Heart left ventricle (tissue), 13 donors: ENCODE results near the gene AOC3.

Experiments used
- CTCF ChIP-seq, 12 donors: fragments of 200-600 bp; sonication (generic) in 4 of 12; IDR thresholded peaks; one replicate each; pipeline versions ENCODE4 v1.5.0 to v1.8.0; 2018 to 2022; ENCODE audit warnings: antibody characterized with exemption in 12 of 12, mild to moderate bottlenecking in 5 of 12
- POLR2A ChIP-seq, 2 donors: fragments of 450-650 bp; IDR thresholded peaks; one replicate each; pipeline ENCODE4 v1.6.1; 2017; ENCODE audit warnings: antibody characterized with exemption in 2 of 2, mild to moderate bottlenecking in 2 of 2, moderate library complexity in 2 of 2
- donor health status: ischemic (EF 13 %, LVEDD 7.1; RV severe dilation, severe dysfunction).
- donor health status: DM: no; HTN: yes; CAD: no.
- donor health status: DM: no; HTN: no; CAD: no.
- donor health status: ischemic (EF 25% LVEDD 6.9; RV normal size, moderate dysfunction).
- donor health status: ischemic (EF 25% LVEDD 5.7; RV mildly dilated, moderate dysfunction).
- donor health status: ischemic (EF 35%, LVEDD 5.7; RV mildly dilated, moderate dysfunction).
- donor health status: nonischemic (EF 11% LVEDD 7.7; RV severe dilation, severe dysfunction).
- donor health status: DM: yes; HTN: yes; CAD: no.
- donor health status: PGD.
- donor health status: ischemic (EF 29% LVEDD 5.4; RV normal size, mild dysfunction).
- donor health status: nonischemic (EF 23%, LVEDD 6.1; RV moderate dilation, normal function).

- TF ChIP-seq CTCF (IDR thresholded peaks at IDR 0.05) = no peak
- no peak for TF ChIP-seq POLR2A (IDR thresholded peaks at IDR 0.05)
Observed at GRCh38 chr17:42853004-42853403, 2.0 kb downstream of the AOC3 start.
